Caco-2 (cell line): ENCODE measurements around the gene AUTS2. TPM values are rescaled to one million over a fixed set of nuclear protein-coding genes. Genes with fewer than 3 reads are reported as not detected.

ENCODE experiments used
- BruUV-seq: library from RNA; stranded (reverse); fragments of 400-500 nt; replicated peaks from 2 replicates; lab custom pipeline; 2021; lab: Mats Ljungman, UMichigan
- CTCF ChIA-PET: fragments of 300-600 bp; sonication (Branson Sonifier 250); formaldehyde crosslinking; loops from one replicate; lab custom pipeline; 2022; ENCODE audit warnings: antibody characterized with exemption; lab: Charles Lee
- POLR2A ChIA-PET: fragments of 300-600 bp; sonication (Branson Sonifier 250); formaldehyde crosslinking; loops from one replicate; lab custom pipeline; 2022; ENCODE audit warnings: antibody characterized with exemption; lab: Charles Lee
- DNase-seq, 2 experiments: peaks; one replicate each; pipeline versions ENCODE4 v3.0.0 to v3.0.0-alpha.2; 2020 to 2022
- H3K27me3 ChIP-seq: replicated peaks from 2 replicates; pipeline ENCODE4 v1.6.0; 2011; ENCODE audit warnings: low read length; ENCODE audit not compliant: control insufficient read depth, insufficient read depth
- H3K36me3 ChIP-seq: 2 replicates; pipeline ENCODE4 v1.5.1; 2011; ENCODE audit warnings: low read length; ENCODE audit not compliant: control insufficient read depth, insufficient read depth
- H3K4me1 ChIP-seq: fragments of 250-450 bp; sonication (Bioruptor Pico); 2 replicates; pipeline ENCODE4 v1.5.1; 2020; ENCODE audit warnings: mild to moderate bottlenecking
- H3K4me3 ChIP-seq: 2 replicates; pipeline ENCODE4 v1.5.1; 2011; ENCODE audit warnings: low read depth, mild to moderate bottlenecking, control low read depth, low read length
- H3K9me3 ChIP-seq: fragments of 250-450 bp; sonication (Bioruptor Pico); 2 replicates; pipeline ENCODE4 v1.5.1; 2020; ENCODE audit warnings: mild to moderate bottlenecking, moderate library complexity
- H3K27ac Mint-ChIP-seq: one replicate; pipeline ENCODE4 v1.8.0; 2022; ENCODE audit warnings: mixed read lengths; ENCODE audit not compliant: unreplicated experiment
- H3K27me3 Mint-ChIP-seq: one replicate; pipeline ENCODE4 v1.8.0; 2022; ENCODE audit warnings: mixed read lengths; ENCODE audit not compliant: insufficient read depth, unreplicated experiment
- H3K36me3 Mint-ChIP-seq: one replicate; pipeline ENCODE4 v1.8.0; 2022; ENCODE audit warnings: mild to moderate bottlenecking, mixed read lengths; ENCODE audit not compliant: insufficient read depth, unreplicated experiment
- H3K4me1 Mint-ChIP-seq: one replicate; pipeline ENCODE4 v1.8.0; 2022; ENCODE audit warnings: low read depth, mixed read lengths; ENCODE audit not compliant: unreplicated experiment
- H3K4me3 Mint-ChIP-seq: one replicate; pipeline ENCODE4 v1.8.0; 2022; ENCODE audit warnings: mild to moderate bottlenecking, moderate library complexity, mixed read lengths; ENCODE audit not compliant: unreplicated experiment
- H3K9me3 Mint-ChIP-seq: one replicate; pipeline ENCODE4 v1.8.0; 2022; ENCODE audit warnings: mixed read lengths; ENCODE audit not compliant: unreplicated experiment
- intact Hi-C: fragments of 100-400 bp; cut with micrococcal nuclease; formaldehyde crosslinking; loops from one replicate; pipeline ENCODE4 v1.10.0; 2022; ENCODE audit not compliant: unreplicated experiment
- total RNA-seq: library from RNA; stranded (reverse); gene quantifications from 2 replicates; pipeline ENCODE4 v1.2.3, GENCODE V29; 2022
- TF ChIP-seq, protein P1 (sequence below), 2 experiments: fragments of 200-600 bp in 1 of 2; IDR thresholded peaks; 1 replicate in 1 of 2; 2 replicates in 1 of 2; pipeline versions ENCODE4 v1.5.1 to v1.8.0; 2011 to 2022; ENCODE audit warnings: antibody characterized with exemption in 1 of 2, control low read depth in 1 of 2, inconsistent platforms in 1 of 2, low read depth in 1 of 2, low read length in 1 of 2, mild to moderate bottlenecking in 1 of 2, moderate library complexity in 1 of 2; ENCODE audit not compliant: insufficient read depth in 1 of 2, severe bottlenecking in 1 of 2, unreplicated experiment in 1 of 2

AUTS2 gene
- total RNA-seq, 1 experiment from 2014 or later, result 37.1 TPM

DNA sequence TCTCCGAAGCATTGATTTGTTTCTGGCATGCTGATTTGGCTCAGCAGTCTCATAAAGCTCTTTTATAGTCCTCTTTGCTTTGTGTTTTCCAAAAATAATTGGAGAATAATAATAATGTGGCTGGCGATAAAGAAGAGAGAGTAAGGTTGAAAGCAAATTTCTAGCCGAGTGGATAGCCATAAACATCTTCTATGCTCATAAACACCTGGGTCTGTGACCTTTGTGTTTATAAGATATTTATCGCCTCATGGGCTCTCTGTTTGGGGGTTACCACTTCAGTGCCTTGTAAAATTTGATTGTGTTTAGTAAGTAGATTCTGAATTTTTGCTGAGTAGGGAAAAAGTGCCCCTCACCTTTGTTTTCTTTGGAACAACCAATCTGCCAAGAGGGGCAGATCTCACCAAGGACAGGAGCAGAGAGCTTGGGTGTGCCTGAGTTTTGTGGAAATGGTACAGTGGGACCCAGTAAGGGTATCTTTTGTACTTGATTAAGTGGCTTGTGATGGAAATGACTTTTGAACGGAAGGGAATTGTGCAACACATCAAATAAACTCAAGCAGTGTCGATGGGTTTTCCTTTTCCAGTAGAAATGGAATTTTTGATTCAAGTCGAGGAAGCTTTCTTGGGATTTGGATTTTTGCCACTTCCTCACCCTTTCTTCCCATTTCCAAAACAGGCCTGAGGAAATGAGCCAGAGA, 220.5 kb downstream of the AUTS2 start:
- no peaks in the 10 kb centered on the region for H3K27me3 ChIP-seq
- Mint-ChIP-seq H3K4me3 (no peak overlapping the region), H3K9me3 (peaks cover 10% of the 10 kb centered on the region), H3K27ac (no peak overlapping the region), H3K4me1 (peaks cover 17% of the 10 kb centered on the region), H3K36me3 (no peaks in the 10 kb centered on the region), H3K27me3 (no peaks in the 10 kb centered on the region)
- intact Hi-C loops, result no loop called here
- H3K4me3 ChIP-seq, result no peak overlapping the region
- H3K36me3 ChIP-seq, result no peaks in the 10 kb centered on the region
- TF ChIP-seq, protein P1, sequence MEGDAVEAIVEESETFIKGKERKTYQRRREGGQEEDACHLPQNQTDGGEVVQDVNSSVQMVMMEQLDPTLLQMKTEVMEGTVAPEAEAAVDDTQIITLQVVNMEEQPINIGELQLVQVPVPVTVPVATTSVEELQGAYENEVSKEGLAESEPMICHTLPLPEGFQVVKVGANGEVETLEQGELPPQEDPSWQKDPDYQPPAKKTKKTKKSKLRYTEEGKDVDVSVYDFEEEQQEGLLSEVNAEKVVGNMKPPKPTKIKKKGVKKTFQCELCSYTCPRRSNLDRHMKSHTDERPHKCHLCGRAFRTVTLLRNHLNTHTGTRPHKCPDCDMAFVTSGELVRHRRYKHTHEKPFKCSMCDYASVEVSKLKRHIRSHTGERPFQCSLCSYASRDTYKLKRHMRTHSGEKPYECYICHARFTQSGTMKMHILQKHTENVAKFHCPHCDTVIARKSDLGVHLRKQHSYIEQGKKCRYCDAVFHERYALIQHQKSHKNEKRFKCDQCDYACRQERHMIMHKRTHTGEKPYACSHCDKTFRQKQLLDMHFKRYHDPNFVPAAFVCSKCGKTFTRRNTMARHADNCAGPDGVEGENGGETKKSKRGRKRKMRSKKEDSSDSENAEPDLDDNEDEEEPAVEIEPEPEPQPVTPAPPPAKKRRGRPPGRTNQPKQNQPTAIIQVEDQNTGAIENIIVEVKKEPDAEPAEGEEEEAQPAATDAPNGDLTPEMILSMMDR (IDR thresholded peaks at IDR 0.05; ENCODE audit: insufficient read depth in 1 of 2, low read depth in 1 of 2, low read length in 1 of 2, severe bottlenecking in 1 of 2, unreplicated experiment in 1 of 2), result no peak
- peaks cover 29% of the 10 kb centered on the region for H3K4me1 ChIP-seq
- H3K9me3 ChIP-seq, result no peaks in the 10 kb centered on the region
- POLR2A ChIA-PET, result no interaction called here
- DNase-seq, result no peak
- CTCF ChIA-PET, result no interaction called here
- BruUV-seq, result no TSS peak

DNA sequence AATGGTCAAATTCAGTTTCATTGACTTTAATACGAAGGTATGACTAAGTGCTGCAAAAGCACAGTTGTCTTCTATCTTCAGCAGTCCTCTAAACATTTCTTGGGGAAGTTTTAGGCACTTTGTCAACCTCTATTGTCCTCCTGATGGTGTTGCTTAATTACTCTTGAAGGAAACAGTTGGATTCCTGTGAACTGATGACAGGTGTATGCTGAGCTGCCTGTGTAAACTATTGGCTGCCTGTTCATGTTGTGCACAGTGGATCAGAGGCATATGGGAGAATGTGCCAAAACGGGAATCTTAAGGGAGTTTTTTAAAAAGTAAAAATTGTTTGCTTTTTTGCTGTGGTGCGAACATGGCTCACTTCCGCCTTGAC, 221.0 kb downstream of the AUTS2 start:
- POLR2A ChIA-PET, result no interaction called here
- no peak for DNase-seq
- H3K27me3 Mint-ChIP-seq, result no peaks in the 10 kb centered on the region
- H3K4me1 ChIP-seq, result peaks cover 29% of the 10 kb centered on the region
- BruUV-seq, result no TSS peak
- H3K36me3 ChIP-seq, result no peaks in the 10 kb centered on the region
- H3K9me3 Mint-ChIP-seq, result peaks cover 10% of the 10 kb centered on the region
- no peaks in the 10 kb centered on the region for H3K36me3 Mint-ChIP-seq
- H3K4me1 Mint-ChIP-seq, result peaks cover 17% of the 10 kb centered on the region
- H3K4me3 Mint-ChIP-seq, result no peak overlapping the region
- CTCF ChIA-PET, result no interaction called here
- H3K27ac Mint-ChIP-seq, result no peak overlapping the region
- no peak overlapping the region for H3K4me3 ChIP-seq
- no peaks in the 10 kb centered on the region for H3K27me3 ChIP-seq
- intact Hi-C loops, result no loop called here
- H3K9me3 ChIP-seq, result no peaks in the 10 kb centered on the region
- TF ChIP-seq, protein P1 (IDR thresholded peaks at IDR 0.05; ENCODE audit: insufficient read depth in 1 of 2, low read depth in 1 of 2, low read length in 1 of 2, severe bottlenecking in 1 of 2, unreplicated experiment in 1 of 2), result no peak

DNA sequence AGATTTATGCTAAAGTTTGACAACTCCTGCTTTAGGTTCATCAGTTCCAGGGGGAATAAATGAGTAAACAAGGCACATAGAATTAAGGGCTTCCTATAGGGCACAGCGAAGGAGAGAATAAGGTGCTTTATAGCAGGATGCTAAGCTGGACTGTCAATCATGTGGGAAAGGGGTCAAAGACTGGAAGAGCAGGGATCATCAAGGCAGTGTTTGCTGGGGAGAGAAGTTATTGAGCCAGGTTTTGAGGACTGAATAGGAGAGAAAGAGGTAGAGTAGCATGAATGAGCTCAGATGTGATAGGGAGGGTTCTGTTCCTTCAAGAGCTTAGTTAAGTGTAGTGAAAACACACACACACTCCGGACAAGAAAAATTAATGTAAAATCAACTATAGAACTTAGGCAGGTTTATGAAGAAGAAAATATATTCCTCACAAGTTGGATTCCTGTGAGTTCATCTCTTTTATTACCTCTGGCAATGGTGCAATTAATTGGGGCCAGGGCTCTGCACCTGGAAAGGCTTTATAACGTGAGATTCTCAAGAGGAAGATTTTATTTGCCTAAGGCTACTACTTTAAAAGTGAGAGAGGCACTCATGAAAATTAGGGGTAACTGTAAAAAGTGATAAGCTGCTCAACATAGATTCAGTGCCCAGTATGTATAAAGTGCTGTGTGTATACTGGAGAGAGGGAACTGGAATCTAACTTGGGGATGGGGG, 222.4 kb downstream of the AUTS2 start:
- intact Hi-C loops, result loop anchor here (10.0 kb wide), 1 partner anchor 276 kb away; no protein-coding TSS in a partner anchor
- H3K36me3 Mint-ChIP-seq, result no peaks in the 10 kb centered on the region
- Histone ChIP-seq H3K9me3 (no peaks in the 10 kb centered on the region), H3K27me3 (no peaks in the 10 kb centered on the region), H3K4me1 (peaks cover 24% of the 10 kb centered on the region), H3K36me3 (no peaks in the 10 kb centered on the region), H3K4me3 (no peak overlapping the region)
- POLR2A ChIA-PET, result no interaction called here
- no peaks in the 10 kb centered on the region for H3K27me3 Mint-ChIP-seq
- TF ChIP-seq, protein P1 (IDR thresholded peaks at IDR 0.05; ENCODE audit: insufficient read depth in 1 of 2, low read depth in 1 of 2, low read length in 1 of 2, severe bottlenecking in 1 of 2, unreplicated experiment in 1 of 2), result no peak
- H3K4me1 Mint-ChIP-seq, result peaks cover 17% of the 10 kb centered on the region
- H3K4me3 Mint-ChIP-seq, result no peak overlapping the region
- peaks cover 10% of the 10 kb centered on the region for H3K9me3 Mint-ChIP-seq
- CTCF ChIA-PET, result no interaction called here
- H3K27ac Mint-ChIP-seq, result no peak overlapping the region
- no peak for DNase-seq
- BruUV-seq, result no TSS peak
